ENCODE results near the gene EHMT2. TPM values are rescaled to one million over a fixed set of nuclear protein-coding genes. Genes with fewer than 3 reads are reported as not detected.

EHMT2 gene
- total RNA-seq, 1 experiment from 2014 or later, result 117 TPM

- TF ChIP-seq, protein P1, sequence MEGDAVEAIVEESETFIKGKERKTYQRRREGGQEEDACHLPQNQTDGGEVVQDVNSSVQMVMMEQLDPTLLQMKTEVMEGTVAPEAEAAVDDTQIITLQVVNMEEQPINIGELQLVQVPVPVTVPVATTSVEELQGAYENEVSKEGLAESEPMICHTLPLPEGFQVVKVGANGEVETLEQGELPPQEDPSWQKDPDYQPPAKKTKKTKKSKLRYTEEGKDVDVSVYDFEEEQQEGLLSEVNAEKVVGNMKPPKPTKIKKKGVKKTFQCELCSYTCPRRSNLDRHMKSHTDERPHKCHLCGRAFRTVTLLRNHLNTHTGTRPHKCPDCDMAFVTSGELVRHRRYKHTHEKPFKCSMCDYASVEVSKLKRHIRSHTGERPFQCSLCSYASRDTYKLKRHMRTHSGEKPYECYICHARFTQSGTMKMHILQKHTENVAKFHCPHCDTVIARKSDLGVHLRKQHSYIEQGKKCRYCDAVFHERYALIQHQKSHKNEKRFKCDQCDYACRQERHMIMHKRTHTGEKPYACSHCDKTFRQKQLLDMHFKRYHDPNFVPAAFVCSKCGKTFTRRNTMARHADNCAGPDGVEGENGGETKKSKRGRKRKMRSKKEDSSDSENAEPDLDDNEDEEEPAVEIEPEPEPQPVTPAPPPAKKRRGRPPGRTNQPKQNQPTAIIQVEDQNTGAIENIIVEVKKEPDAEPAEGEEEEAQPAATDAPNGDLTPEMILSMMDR (conservative IDR thresholded peaks at IDR 0.05; ENCODE audit: low read depth, low read length), result no peak
- TF ChIP-seq EZH2 (IDR thresholded peaks at IDR 0.05; ENCODE audit: borderline replicate concordance, low read depth, low read length, poor library complexity, severe bottlenecking), result no peak
- intact Hi-C loops (cut with micrococcal nuclease; ENCODE audit: unreplicated experiment), result no loop called here
- Histone ChIP-seq H3K9me3 (ENCODE audit: low read depth, low read length, poor library complexity, severe bottlenecking) (no peaks in the 10 kb centered on the region), H3K4me1 (ENCODE audit: insufficient read depth, low read length, poor library complexity, severe bottlenecking) (no peaks in the 10 kb centered on the region), H3K27me3 (replicated peaks; ENCODE audit: insufficient read depth, low read depth, low read length, poor library complexity) (no peaks in the 10 kb centered on the region), H3K27ac (ENCODE audit: low read depth, low read length, poor library complexity, severe bottlenecking) (no peak overlapping the region), H3K36me3 (ENCODE audit: insufficient read depth, low read length, poor library complexity, severe bottlenecking) (no peaks in the 10 kb centered on the region), H3K4me3 (ENCODE audit: low read depth, low read length, poor library complexity, severe bottlenecking) (no peak overlapping the region)
- ChIA-PET CTCF (no interaction called here), POLR2A (ENCODE audit: low non-redundant PET) (interaction anchor here (0.6 kb wide), 1 partner anchor 15 kb away, joined by 3 read pairs; no protein-coding TSS in a partner anchor)
- no peak for DNase-seq (ENCODE audit: low spot score)
- BruUV-seq (replicated peaks), result no TSS peak
Measured at GRCh38 chr6:31920811-31921210, 23.3 kb upstream of the EHMT2 start.

GRCh38 chr6:31919624-31920303 lies 22.3 kb upstream of the EHMT2 start:
- ChIA-PET CTCF (interaction anchor here (0.5 to 0.7 kb wide), 2 partner anchors 11 to 526 kb away, joined by 3 to 4 read pairs; no protein-coding TSS in a partner anchor), POLR2A (ENCODE audit: low non-redundant PET) (no interaction called here)
- BruUV-seq (replicated peaks), result no TSS peak
- intact Hi-C loops (cut with micrococcal nuclease; ENCODE audit: unreplicated experiment), result no loop called here
- Histone ChIP-seq H3K4me1 (ENCODE audit: insufficient read depth, low read length, poor library complexity, severe bottlenecking) (no peaks in the 10 kb centered on the region), H3K27ac (ENCODE audit: low read depth, low read length, poor library complexity, severe bottlenecking) (no peak overlapping the region), H3K36me3 (ENCODE audit: insufficient read depth, low read length, poor library complexity, severe bottlenecking) (no peaks in the 10 kb centered on the region), H3K4me3 (ENCODE audit: low read depth, low read length, poor library complexity, severe bottlenecking) (no peak overlapping the region), H3K27me3 (replicated peaks; ENCODE audit: insufficient read depth, low read depth, low read length, poor library complexity) (no peaks in the 10 kb centered on the region), H3K9me3 (ENCODE audit: low read depth, low read length, poor library complexity, severe bottlenecking) (no peaks in the 10 kb centered on the region)
- TF ChIP-seq, protein P1 (conservative IDR thresholded peaks at IDR 0.05; ENCODE audit: low read depth, low read length), result no peak
- no peak for TF ChIP-seq EZH2 (IDR thresholded peaks at IDR 0.05; ENCODE audit: borderline replicate concordance, low read depth, low read length, poor library complexity, severe bottlenecking)
- no peak for DNase-seq (ENCODE audit: low spot score)

DNA sequence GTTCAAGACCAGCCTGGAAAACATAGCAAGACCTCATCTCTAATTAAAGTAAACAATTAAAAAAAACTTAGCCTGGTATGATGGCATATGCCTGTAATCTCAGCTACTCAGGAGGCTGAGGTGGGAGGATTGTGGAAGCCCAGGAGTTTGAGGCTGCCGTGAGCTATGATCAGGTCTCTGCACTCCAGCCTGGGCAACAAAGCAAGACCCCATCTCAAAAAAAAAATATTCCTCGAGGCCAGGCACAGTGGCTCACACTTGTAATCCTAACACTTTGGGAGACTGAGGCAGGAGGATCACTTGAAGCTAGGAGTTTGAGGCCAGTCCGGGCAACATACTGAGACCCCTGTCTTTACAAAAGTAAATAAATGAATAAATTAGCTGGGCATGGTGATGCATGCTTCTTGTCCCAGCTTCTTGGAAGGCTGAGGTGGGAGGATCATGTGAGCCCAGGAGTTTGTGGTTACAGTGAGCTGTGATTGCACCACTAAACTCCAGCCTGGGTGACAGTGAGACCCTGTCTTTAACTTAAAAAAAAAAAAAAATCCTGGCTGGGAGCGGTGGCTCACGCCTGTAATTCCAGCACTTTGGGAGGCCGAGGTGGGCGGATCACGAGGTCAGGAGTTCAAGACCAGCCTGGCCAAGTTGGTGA lies 20.7 kb upstream of the EHMT2 start:
- DNase-seq (ENCODE audit: low spot score), result no peak
- Histone ChIP-seq H3K4me3 (ENCODE audit: low read depth, low read length, poor library complexity, severe bottlenecking) (no peak overlapping the region), H3K9me3 (ENCODE audit: low read depth, low read length, poor library complexity, severe bottlenecking) (no peaks in the 10 kb centered on the region), H3K27ac (ENCODE audit: low read depth, low read length, poor library complexity, severe bottlenecking) (no peak overlapping the region), H3K27me3 (replicated peaks; ENCODE audit: insufficient read depth, low read depth, low read length, poor library complexity) (no peaks in the 10 kb centered on the region), H3K36me3 (ENCODE audit: insufficient read depth, low read length, poor library complexity, severe bottlenecking) (no peaks in the 10 kb centered on the region), H3K4me1 (ENCODE audit: insufficient read depth, low read length, poor library complexity, severe bottlenecking) (no peaks in the 10 kb centered on the region)
- intact Hi-C loops (cut with micrococcal nuclease; ENCODE audit: unreplicated experiment), result no loop called here
- TF ChIP-seq, protein P1 (conservative IDR thresholded peaks at IDR 0.05; ENCODE audit: low read depth, low read length), result no peak
- TF ChIP-seq EZH2 (IDR thresholded peaks at IDR 0.05; ENCODE audit: borderline replicate concordance, low read depth, low read length, poor library complexity, severe bottlenecking), result no peak
- CTCF ChIA-PET, result no interaction called here
- POLR2A ChIA-PET (ENCODE audit: low non-redundant PET), result interaction anchor here (0.6 to 0.7 kb wide), 3 partner anchors 41 to 1900 kb away, joined by 3 to 5 read pairs (median 3); partner anchors contain the start of genes NELFE and SKIC2
- no TSS peak for BruUV-seq (replicated peaks)

Measured in A673 (cell line).